Fibroblast of skin of scalp (primary cell): ENCODE data around the gene SEC63.
A peak's percentile ranks its signal among the peaks of the same experiment; 100 is the strongest.
"Not testable (repeated sequence)": the region's sequence is repeated elsewhere in the genome, so short reads cannot be mapped to it uniquely, and the experiment has no call there.

Source experiments
- DNase-seq: peaks from one replicate; pipeline ENCODE4 v3.0.0-alpha.2; 2013

The SEC63 gene

DNA sequence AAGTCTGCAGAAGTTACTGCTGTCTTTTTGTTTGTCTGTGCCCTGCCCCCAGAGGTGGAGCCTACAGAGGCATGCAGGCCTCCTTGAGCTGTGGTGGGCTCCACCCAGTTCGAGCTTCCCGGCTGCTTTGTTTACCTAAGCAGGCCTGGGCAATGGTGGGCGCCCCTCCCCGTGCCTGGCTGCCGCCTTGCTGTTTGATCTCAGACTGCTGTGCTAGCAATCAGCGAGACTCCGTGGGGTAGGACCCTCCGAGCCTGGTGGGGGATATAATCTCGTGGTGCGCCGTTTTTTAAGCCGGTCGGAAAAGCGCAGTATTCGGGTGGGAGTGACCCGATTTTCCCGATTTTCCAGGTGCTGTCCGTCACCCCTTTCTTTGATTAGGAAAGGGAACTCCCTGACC, 97.9 kb downstream of the SEC63 start:
- not testable (repeated sequence) for DNase-seq

DNA sequence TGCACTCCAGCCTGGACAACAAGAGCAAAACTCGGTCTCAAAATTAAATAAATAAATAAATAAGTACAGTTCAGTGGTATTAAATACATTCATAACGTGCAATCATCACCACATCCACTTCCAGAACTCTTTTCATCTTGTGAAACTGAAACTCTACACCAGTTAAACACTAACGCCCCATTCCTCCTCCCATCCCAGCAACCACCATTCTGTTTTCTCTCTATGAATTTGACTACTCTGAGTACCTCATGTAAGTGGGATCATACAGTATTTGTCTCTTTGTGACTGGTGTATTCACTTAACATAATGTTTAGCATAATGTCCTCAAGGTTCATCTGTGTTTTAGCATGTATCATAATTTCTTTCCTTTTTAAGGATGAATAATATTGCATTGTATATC, 104.8 kb downstream of the SEC63 start:
- DNase-seq: no peak

DNA sequence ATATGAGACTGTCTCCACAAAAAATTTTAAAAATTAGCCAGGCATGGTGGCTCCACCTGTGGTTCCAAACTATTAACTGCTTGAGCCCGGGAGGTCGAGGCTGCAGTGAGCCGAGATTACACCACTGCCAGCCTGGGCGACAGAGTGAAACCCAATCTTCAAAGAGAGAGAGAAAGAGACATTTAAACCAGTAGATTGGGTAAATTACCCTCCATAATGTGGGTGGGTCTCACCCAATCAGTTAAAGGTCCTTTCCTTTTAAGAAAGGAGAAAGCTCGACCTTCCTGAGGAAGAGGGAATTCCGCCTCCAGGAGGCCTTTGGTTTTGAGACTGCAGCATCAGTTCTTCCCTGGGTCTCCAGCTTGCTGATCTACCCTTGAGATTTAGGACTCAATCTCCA, 108.7 kb downstream of the SEC63 start:
- DNase-seq: no peak

DNA sequence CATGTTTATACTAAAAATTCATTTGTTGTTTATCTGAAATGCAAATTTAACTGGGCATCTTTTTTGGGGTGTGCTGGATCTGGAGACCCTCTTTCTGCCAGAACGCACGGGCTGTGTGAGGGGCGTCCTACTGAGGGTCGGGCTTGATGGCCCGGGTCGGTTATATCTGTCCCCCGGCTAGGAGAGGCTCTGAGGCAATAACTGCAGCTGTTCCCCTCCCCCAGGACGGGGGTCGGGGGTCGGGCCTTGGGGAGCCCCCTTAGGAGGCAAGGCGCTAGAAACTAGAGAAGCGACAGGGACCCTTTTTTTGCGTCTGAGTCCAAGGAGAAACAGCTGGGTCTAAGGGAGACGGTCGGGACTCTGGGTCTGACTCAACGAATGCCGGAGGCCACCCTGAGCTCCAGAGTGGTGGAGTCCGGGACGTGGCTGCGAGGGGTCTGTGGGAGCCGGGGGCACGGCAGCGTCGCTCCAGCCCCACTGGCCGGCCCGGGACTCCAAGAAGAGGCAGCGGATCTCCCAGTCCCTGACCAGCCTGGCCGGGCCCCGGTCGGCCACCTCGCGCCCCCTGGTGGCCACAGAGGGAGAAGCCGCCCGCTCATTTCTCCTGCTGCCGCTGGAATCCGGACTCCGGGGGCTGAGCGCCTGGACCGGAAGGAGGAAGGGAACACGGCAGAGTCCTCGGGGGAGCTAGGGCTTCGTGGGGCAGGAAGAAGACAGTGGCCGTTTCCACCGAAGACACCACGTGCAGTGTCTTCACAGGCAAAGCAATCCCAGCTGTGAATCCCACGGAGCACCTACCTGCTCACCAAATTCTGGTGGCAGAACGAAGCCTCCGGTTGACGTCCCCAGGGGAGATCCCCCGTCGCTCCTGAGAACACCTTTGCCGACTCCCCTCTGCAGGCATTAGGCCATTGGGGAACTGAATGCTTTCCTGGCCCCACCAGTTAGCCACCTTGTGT, 109.9 kb downstream of the SEC63 start:
- DNase-seq: peak; percentile 87

DNA sequence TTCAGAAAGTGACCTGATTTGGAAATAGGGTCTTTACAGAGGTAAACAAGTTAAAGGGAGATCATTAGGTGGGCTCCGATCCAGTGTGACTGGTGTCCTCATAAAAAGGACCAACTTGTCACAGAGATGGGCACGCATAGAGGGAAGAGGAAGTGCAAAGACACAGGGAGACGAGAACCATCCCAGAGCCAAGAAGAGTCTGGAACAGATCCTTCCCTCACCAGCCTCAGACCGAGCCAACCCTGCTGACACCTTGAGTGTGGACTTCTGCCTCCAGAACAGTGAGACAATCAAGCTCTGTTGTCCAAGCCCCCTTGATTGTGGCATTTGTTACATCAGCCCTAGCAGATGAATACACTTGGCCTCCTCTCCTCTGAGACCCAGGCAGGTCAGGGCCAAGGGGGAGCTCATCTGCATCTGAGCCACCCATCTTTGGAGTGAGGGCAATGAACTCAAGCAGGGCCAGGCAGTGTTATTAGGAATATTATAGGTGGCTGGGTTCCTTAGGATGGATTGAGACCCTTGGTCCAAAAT, 111.7 kb downstream of the SEC63 start:
- DNase-seq: no peak

DNA sequence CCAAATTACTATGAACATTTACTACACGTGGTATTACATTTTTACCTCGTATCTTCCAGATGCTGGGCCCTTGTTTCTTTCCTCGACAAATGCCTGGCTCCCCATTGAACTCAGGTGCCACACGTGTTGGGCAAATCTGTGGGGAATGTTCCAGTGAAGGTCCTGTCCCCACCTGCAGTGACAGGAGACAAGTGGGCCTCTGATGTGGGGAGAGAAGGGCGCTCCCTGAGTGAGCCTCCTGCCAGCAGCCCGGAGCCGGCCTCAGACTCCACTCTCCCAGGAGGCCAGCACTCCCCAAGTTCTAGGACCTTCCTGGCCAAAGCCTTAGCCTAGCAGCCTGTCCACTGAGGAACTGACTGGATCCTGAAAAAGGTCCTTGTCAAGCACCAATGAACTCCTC, 112.2 kb downstream of the SEC63 start:
- no peak for DNase-seq

DNA sequence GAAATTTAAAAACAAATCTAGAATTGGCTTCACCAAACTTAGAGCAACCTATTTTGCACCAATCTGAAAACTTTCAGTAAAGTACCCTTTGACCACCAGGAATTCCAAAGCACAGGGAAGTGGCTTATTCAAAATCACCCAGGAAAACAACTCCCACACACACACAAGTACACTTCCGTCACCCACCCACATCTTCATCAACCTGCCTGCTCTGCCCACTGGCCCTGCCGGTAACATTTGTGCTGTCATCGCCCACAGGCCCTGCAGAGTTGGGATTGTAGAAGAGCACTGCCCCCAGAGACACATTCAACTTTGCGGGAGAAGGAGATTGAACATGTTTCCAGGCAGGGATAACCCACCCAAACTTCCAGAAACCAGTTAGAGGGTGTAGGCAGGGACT, 114.6 kb downstream of the SEC63 start:
- DNase-seq: no peak

DNA sequence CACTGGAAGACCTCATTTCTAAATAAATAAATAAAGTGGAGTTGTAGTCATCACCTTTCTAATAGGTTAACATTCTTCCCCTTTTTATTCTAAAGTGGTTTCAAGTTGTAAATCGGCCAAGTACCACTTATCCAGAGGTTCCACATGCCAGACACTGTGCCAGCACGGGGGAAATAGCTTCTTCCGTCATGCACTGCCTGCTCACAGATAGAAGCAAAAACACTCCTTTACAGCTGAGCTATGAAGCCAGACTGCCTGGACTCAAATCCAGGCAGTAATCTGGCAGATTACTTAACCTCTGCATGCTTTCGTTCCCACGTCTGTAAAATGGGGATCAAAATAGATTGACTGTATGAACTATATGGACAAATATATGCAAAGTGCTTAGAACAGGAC, 116.7 kb downstream of the SEC63 start:
- no peak for DNase-seq

DNA sequence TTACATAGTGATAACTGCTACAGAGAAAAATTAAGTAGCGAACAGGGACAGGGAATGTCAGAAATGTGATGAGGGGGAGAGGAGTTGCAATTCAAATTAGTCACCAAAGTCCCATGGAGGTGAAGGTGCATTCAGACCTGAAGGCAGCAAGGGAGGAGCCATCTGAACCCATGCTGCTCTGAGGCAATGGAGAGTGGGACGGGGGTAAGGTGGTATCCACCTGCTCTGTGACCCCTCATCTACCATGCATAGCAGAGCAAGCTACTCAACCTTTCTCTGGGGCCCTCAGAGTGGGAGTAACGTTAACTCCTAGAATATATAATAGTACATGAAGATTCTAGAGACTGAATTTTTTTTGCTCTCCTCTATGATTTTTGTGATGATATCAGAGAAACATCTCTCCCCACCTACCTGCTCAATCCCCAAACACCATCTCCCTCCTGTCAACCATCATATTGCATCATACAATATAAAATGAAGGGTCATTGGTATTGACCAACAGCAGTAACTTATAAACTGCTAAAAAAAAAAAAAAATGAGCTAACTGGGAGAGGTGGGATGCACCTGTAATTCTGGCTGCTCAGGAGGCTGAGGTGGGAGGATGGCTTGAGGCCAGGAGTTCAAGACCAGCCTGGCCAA, 117.3 kb downstream of the SEC63 start:
- DNase-seq: no peak

DNA sequence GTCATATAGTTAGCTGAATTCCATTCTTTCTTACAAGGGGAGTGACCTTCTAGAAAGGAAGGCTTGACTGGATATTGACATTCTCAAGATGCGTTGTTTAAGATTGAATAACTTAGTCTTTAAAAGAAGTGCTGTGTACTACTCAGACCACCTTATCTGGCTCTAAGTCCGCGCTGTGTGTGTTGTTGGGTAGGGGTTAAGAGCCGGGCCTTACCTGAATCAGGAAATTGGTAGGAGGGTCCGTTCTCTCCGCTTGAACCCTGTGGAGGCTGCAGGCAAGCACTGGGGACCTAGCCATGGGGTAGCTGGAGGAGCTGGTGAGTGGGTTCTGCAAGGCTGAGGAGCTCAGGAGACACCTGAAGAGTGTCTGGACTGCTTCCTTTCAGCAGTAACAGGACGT, 124.9 kb downstream of the SEC63 start:
- no peak for DNase-seq

DNA sequence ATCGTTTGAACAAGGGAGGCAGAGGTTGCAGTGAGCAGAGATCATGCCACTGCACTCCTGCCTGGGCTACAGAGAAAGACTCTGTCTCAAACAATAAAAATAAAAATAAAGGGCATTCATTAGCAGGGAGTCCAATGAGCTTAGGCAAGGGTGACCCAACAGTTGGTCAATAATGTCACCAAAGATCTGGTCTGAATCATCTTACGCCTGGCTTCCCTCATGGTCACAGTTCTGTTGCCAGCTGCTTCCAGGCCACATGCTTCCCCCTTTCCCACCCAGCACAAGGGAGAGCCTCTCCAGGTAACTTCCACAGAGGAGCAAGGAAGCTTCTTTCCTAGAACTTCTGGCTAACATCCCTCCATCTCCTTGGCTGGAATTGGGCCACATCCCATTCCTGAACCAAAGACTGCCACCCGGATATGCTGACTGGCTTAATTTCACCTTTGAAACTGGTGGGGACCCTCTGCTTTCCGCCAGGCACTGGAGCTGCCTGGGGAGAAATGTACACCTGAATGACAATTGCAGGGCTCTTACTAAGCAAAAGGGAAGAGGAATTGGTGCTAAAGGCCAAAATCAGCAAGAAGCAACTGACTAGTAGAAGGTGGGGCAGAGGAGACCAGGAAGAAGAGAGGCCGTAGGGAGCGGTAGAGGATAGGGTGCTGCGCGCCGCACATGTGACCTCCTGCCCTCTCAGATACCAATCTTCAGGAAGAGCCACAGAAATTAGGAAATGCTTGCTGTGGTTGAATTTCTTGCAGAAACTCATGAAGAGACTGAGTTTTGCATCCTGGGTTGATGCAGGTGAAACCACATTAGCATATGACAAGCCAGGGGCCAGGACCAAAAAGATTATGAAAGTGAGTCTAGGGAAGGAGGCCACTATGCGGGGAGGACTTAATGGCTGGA, 125.6 kb downstream of the SEC63 start:
- no peak for DNase-seq

DNA sequence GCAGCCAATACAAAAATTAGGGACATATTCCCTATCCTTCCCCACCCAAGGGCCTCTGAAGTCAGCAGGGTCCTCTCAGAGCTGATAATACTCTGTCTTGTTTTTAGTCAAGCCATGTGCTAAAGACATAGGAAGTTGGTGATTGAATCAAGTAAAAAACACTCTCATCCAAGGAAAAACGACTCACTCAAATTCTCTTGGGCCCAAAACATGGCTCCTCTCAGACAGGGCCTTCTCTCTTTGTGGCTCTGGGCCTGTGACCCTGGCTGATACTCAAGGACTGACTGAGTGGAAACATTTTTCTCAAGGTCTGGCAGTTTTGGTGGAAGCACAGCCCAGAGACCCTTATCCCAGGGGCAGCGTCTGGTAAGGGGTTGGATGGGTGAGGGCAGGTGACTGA, 127.9 kb downstream of the SEC63 start:
- no peak for DNase-seq

DNA sequence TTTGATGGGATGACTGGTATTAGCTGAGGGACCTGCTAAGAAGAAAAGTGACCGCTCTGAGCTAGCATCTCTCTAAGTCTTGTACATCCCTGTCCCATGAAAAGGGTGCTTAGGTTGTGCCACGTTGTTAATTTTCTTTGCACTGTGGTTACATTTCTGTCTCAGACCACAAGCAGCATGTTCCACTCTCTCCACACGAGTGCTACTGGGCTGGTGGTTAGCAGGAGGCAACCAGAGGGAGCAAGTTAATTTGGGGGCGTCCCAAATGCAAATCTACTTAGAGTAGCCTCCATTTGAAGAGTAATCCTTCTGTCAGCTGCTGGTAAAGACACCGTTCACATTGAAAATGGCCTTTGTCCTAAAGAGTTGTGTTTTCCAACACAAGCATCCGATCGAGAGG, 130.5 kb downstream of the SEC63 start:
- DNase-seq: no peak

DNA sequence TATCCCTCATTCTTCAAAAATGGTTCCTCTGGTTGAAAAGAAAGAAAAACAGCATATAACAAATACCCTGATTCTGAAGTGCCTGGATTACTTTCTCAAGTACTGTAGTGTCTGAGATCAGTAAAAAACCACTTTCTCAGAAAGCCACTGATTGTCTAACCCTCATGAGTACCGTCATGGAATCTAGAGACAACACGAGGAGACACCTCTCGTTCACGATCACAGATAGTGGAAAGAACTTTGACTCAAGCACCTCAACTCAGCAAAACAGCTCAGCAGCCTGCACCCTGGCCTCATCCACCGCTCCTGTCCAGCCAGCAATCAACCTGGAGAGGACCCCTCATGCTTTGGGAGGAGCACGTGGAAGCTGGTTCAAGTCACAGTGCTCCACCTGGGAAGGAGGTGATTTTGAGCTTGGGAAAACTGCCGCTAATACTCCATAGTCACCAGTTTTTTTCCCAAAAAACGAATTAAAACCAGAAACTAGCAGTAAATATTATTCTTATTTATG, 134.9 kb downstream of the SEC63 start:
- no peak for DNase-seq

DNA sequence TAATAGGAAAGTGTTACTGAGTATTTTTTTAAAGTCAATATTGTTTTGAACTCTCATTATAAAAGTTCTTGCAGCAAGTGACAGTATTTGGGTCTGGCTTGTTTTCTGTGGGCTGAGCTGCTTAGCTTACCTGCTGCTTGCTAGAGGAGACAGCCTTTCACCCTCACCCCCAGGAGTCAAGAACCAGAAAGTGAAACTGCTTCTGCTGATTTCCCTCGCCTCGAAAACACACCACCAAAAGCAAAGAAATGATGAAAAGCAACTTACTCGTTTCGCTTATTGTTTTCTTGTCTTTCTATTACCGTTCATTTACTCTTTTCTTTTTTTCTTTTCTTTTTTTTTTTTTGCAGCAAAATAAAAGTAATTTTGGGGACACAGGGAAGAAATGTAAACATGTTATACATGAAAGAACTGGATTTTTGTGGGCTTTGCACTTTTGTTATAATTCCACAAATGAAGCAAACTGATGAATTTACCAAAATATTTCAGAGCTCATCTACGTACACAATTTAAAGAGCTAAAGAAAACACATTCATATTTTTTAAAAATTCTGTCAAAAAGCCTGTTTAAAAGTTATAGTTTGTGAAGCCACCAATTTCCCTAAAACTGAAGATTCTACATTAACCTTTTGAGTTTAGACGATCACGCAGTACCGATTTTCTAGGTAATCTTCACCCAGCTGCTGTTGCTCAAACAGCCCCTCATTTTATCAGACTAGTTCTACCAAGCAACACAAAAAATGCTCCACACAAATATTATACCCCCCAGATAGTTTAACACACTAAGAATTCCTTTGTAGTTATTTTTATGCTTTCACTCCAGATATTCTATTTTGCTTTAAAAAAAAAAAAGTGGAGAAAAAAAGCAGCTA, 135.6 kb downstream of the SEC63 start:
- no peak for DNase-seq

DNA sequence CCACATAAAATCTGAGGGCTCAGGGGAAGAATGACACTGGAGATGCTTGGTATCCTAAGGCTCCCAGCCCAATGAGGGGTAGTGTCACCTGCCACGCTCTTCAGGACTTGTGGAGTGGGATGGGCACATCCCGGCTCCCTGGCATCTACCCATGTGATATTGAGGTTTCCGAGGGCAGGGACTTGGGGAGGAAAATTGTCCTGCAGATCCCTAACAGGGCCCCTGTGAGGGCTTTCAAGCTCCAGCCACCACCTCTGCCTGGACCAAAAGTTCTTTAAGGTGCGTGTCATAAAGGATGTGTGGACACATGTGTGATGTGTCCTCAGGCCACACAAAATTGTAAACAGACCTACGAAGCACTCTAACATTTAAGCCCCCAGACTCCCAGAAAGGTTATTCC, 136.4 kb downstream of the SEC63 start:
- DNase-seq: no peak

DNA sequence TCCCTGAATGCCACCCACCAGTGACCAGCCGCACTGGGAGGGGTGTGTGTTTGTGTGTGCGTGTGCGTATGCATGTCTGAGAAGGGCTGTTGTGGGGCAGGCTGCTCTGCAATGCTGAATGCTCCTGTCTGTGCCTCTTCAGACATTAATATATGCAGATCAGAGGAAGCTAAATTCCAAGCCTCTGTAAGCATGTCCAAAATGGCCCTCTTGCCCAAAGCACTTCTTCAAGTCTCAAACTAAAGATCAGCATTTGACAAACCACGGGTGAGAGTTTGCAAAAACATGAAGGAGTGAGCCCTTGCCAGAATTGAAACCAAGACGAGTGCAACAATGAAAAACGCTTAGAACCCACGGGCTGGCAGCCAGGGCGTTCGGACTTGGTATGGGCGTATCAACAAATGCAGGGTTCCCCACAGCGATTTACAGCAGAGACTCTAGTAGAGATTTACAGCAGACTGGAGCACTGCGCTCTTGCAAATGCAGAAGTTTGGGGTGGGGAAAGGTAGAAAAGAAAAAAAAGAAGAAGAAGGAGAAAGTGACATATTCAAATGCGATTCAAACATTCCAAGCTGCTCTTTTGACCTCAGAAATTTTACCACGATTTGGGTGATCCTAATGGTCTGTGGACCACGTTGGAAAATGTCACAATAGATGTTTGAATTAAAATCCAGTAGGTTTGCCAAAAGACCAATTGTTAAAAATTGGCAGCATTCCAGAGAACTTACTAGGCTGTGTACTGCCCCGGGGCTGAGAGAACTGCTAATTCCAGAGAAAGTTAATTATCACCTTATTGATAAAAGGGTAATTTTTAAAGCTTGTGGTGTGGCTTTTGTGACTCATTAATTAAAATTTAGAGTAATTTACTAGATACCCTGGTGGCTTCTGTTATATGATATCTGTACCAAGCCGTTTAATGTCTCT, 137.4 kb downstream of the SEC63 start:
- peak; percentile 23 for DNase-seq

DNA sequence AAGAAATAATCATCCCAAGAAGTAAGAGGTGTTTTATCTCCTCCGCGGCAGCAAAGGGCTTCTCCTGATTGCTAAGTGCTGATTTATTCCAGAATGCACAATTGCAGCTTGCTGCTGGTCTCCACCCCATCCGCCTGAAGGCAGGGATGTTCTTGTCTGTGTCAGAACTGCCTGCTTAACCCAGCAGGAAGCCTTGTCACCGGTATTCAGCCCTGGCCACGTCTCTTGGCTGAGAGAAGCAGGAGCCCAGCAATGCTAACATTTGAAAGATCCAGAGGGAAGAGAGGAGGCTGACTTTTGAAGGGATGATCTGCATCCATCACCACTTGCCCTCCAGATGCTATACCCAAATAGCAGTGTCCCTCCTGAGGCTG, 138.1 kb downstream of the SEC63 start:
- DNase-seq: peak; percentile 42

DNA sequence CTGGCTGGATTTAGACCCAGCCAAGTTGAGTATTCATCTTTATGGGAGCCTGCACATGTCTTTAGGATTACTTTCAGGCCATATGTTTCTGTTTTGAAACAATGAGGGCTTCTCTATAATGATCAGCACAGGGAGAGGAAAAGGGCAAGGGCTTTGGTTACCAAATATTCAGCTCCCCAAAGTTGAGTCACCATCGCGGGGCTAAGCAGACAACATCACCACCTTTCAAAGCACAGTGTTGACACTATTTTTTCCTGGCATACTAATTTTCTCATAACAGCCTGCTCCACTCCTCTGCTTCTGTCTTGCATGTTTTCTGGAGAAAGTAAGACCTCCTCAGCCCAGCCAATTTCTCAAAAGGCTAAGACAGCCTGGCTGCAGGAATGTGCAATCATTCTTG, 138.8 kb downstream of the SEC63 start:
- peak; percentile 9 for DNase-seq

DNA sequence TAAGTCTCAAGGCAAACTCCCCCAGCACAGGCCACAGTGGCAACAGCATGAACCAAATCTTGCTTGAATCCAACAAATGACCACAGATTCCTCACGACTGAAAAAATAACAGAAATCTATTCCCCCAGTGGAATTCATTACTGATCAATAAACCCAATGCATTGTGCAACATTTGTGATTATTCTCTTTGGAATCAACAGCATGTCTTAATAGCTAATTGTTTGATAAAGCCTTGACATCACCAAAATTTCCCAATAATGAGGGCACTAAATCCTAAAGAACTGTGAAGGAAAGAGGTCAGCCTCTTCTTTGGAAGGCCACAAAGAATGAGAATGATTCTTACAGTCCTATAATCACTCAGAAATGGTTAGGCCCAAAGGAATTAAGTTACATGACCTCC, 139.7 kb downstream of the SEC63 start:
- no peak for DNase-seq
